MM.1S (cell line): Measurements from ENCODE around the gene GJA3.

Experiments used
- CTCF ChIP-seq: fragments of 300-600 bp; sonication (generic); IDR thresholded peaks from 2 replicates; pipeline ENCODE4 v1.5.1; 2016; ENCODE audit warnings: antibody characterized with exemption, low read length, mixed read lengths
- EZH2 ChIP-seq: fragments of 300-600 bp; sonication (generic); optimal IDR thresholded peaks from 2 replicates; pipeline ENCODE3; 2017; ENCODE audit warnings: low read depth, mild to moderate bottlenecking, antibody characterized with exemption, low read length, mixed read lengths
- EZH2phosphoT487 ChIP-seq: fragments of 300-600 bp; sonication (generic); IDR thresholded peaks from 2 replicates; pipeline ENCODE4 v1.6.1; 2018; ENCODE audit warnings: antibody characterized with exemption, low read length

GRCh38 chr13:20090349-20090748 lies 70.5 kb downstream of the GJA3 start:
- TF ChIP-seq CTCF (no peak), EZH2 (no peak), EZH2phosphoT487 (no peak)
